IMR-90 (cell line): ENCODE data around the gene LRFN2.

Experiments used
- MXI1 ChIP-seq: IDR thresholded peaks from 2 replicates; pipeline ENCODE4 v1.6.1; 2012; ENCODE audit warnings: low read depth, mild to moderate bottlenecking, low read length, moderate library complexity, borderline replicate concordance
- POLR2A ChIP-seq: IDR thresholded peaks from 2 replicates; pipeline ENCODE4 v1.6.1; 2012; ENCODE audit warnings: mild to moderate bottlenecking, low read depth, low read length
- RAD21 ChIP-seq: IDR thresholded peaks from 2 replicates; pipeline ENCODE4 v1.6.1; 2012; ENCODE audit warnings: low read length, improper control_type of control experiment
- RCOR1 ChIP-seq: IDR thresholded peaks from 2 replicates; pipeline ENCODE4 v1.6.1; 2012; ENCODE audit warnings: mild to moderate bottlenecking, low read length, improper control_type of control experiment; ENCODE audit not compliant: insufficient replicate concordance
- RFX5 ChIP-seq: IDR thresholded peaks from 2 replicates; pipeline ENCODE4 v1.8.0; 2012; ENCODE audit warnings: low read depth, mild to moderate bottlenecking, low read length, moderate library complexity
- SMC3 ChIP-seq: fragments of 150-350 bp; IDR thresholded peaks from 2 replicates; pipeline ENCODE4 v1.6.1; 2016; ENCODE audit warnings: low read depth, mild to moderate bottlenecking, antibody characterized with exemption, low read length, moderate library complexity
- TF ChIP-seq, protein P1 (sequence below): conservative IDR thresholded peaks from 2 replicates; pipeline ENCODE4 v1.5.1; 2012; ENCODE audit warnings: mild to moderate bottlenecking, low read depth, low read length, improper control_type of control experiment

GRCh38 chr6:40606526-40606925 is 19.4 kb upstream of the LRFN2 start:
- TF ChIP-seq RAD21 (no peak), POLR2A (no peak), RFX5 (no peak), SMC3 (no peak), RCOR1 (no peak), MXI1 (no peak)
- TF ChIP-seq, protein P1, sequence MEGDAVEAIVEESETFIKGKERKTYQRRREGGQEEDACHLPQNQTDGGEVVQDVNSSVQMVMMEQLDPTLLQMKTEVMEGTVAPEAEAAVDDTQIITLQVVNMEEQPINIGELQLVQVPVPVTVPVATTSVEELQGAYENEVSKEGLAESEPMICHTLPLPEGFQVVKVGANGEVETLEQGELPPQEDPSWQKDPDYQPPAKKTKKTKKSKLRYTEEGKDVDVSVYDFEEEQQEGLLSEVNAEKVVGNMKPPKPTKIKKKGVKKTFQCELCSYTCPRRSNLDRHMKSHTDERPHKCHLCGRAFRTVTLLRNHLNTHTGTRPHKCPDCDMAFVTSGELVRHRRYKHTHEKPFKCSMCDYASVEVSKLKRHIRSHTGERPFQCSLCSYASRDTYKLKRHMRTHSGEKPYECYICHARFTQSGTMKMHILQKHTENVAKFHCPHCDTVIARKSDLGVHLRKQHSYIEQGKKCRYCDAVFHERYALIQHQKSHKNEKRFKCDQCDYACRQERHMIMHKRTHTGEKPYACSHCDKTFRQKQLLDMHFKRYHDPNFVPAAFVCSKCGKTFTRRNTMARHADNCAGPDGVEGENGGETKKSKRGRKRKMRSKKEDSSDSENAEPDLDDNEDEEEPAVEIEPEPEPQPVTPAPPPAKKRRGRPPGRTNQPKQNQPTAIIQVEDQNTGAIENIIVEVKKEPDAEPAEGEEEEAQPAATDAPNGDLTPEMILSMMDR, result no peak
